HT-29 (cell line): Measurements from ENCODE around the gene PLRG1. TPM values are rescaled to one million over a fixed set of nuclear protein-coding genes. Genes with fewer than 3 reads are reported as not detected.

Source experiments
- small RNA-seq: library from RNA; depleted of rRNA; stranded (forward); fragments of <200 nt; gene quantifications from one replicate; pipeline ENCODE3, GENCODE V24; 2014
- total RNA-seq: library from RNA; depleted of rRNA; stranded (reverse); fragments of >200 nt; shearing (Covaris generic); gene quantifications from 2 replicates; pipeline ENCODE4 v1.2.3, GENCODE V29; 2014; rRNA removed

The PLRG1 gene
- total RNA-seq, 1 experiment from 2014 or later: 50.0 TPM

Small RNA genes within 50 kb of the gene (small RNA-seq; reads per million reads assigned to genes)
- not detected for gene RNU6-1285P

Other genes starting within 250 kb of the PLRG1 start
- gene DCHS2, start 58.6 kb downstream of the PLRG1 start, total RNA-seq: not detected in 2 replicates
- not detected in 2 replicates for gene FGB, start 12.6 kb upstream of the PLRG1 start, total RNA-seq
- gene FGA, start 40.3 kb upstream of the PLRG1 start, total RNA-seq: not detected in 2 replicates
- not detected in 2 replicates for gene FGG, start 62.3 kb upstream of the PLRG1 start, total RNA-seq
- not detected in 2 replicates for gene LRAT, start 193.6 kb upstream of the PLRG1 start, total RNA-seq
- not detected in 2 replicates for gene RBM46, start 230.9 kb upstream of the PLRG1 start, total RNA-seq